Prostate gland (tissue), 2 donors: ENCODE measurements around the gene HAPSTR1.

Source experiments
- POLR2A ChIP-seq: fragments of 450-650 bp; IDR thresholded peaks from one replicate; pipeline ENCODE4 v1.6.1; 2016; ENCODE audit warnings: antibody characterized with exemption, mild to moderate bottlenecking
- POLR2AphosphoS5 ChIP-seq: sonication (generic); formaldehyde crosslinking; IDR thresholded peaks from one replicate; pipeline ENCODE4 v1.6.1; 2017; ENCODE audit warnings: antibody characterized with exemption
- TF ChIP-seq, protein P1 (sequence below), 4 experiments: fragments of 200-600 bp in 2 of 4; fragments of 450-650 bp in 2 of 4; sonication (generic) in 2 of 4; IDR thresholded peaks; 1 replicate in 3 of 4; 2 replicates in 1 of 4; pipeline ENCODE4 v1.5.1; 2016 to 2019; ENCODE audit warnings: antibody characterized with exemption in 4 of 4, mild to moderate bottlenecking in 2 of 4, moderate library complexity in 2 of 4

DNA sequence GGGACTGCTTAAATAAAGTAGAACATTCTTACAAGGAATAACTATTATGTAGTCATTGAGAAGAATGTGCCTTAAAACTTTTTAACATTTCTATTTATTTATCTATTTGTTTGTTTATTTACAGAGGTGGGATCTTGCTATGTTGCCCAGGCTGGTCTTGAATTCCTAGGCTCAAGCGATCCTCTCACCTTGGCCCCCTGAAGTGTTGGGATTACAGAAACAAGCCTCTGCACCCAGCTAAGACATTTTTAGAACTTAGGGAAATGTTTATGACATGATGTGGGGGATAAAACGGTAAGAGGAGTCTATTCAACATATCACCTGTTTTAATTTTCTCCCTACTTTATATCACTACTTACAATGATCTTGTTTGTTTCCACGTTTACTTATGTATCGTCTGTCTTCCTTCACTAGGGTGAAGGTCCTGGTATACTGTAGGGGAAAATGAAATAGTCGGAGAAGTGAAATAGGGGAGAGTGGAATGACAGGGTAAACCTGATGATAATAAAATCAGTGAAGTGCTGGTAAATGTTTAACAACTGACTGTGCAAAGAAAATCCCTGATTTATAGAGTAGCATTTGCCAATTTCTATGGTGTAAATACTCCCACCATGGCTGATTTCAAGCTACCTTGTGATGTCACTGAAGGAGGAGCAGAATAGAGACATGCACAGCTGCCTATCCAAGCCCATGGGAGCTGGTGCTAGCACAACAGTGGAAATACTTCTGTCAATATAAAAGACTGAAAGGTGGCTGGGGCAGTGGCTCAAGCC, 16.0 kb upstream of the HAPSTR1 start:
- TF ChIP-seq, protein P1, sequence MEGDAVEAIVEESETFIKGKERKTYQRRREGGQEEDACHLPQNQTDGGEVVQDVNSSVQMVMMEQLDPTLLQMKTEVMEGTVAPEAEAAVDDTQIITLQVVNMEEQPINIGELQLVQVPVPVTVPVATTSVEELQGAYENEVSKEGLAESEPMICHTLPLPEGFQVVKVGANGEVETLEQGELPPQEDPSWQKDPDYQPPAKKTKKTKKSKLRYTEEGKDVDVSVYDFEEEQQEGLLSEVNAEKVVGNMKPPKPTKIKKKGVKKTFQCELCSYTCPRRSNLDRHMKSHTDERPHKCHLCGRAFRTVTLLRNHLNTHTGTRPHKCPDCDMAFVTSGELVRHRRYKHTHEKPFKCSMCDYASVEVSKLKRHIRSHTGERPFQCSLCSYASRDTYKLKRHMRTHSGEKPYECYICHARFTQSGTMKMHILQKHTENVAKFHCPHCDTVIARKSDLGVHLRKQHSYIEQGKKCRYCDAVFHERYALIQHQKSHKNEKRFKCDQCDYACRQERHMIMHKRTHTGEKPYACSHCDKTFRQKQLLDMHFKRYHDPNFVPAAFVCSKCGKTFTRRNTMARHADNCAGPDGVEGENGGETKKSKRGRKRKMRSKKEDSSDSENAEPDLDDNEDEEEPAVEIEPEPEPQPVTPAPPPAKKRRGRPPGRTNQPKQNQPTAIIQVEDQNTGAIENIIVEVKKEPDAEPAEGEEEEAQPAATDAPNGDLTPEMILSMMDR (IDR thresholded peaks at IDR 0.05): no peak
- TF ChIP-seq POLR2A: no peak
- no peak for TF ChIP-seq POLR2AphosphoS5
